Calu3 (cell line): ENCODE data around the gene ELANE. TPM values are rescaled to one million over a fixed set of nuclear protein-coding genes. Genes with fewer than 3 reads are reported as not detected.
"Not testable (repeated sequence)": the region's sequence is repeated elsewhere in the genome, so short reads cannot be mapped to it uniquely, and the experiment has no call there.

Experiments used
- BruUV-seq: library from RNA; stranded (reverse); fragments of 400-500 nt; replicated peaks from 2 replicates; lab custom pipeline; 2021; lab: Mats Ljungman, UMichigan
- CTCF ChIA-PET: fragments of 300-600 bp; sonication (Branson Sonifier 250); formaldehyde crosslinking; loops from one replicate; lab custom pipeline; 2022; ENCODE audit warnings: antibody characterized with exemption; lab: Charles Lee
- DNase-seq: peaks from one replicate; pipeline ENCODE4 v3.0.0; 2022
- H3K27ac Mint-ChIP-seq: one replicate; pipeline ENCODE4 v1.8.0; 2022; ENCODE audit warnings: mixed read lengths; ENCODE audit not compliant: unreplicated experiment
- H3K27me3 Mint-ChIP-seq: one replicate; pipeline ENCODE4 v1.8.0; 2022; ENCODE audit warnings: mixed read lengths; ENCODE audit not compliant: unreplicated experiment
- H3K36me3 Mint-ChIP-seq: one replicate; pipeline ENCODE4 v1.8.0; 2022; ENCODE audit warnings: mild to moderate bottlenecking, moderate library complexity, mixed read lengths; ENCODE audit not compliant: insufficient read depth, unreplicated experiment
- H3K4me1 Mint-ChIP-seq: one replicate; pipeline ENCODE4 v1.8.0; 2022; ENCODE audit warnings: mild to moderate bottlenecking, low read depth, mixed read lengths; ENCODE audit not compliant: unreplicated experiment
- H3K4me3 Mint-ChIP-seq: one replicate; pipeline ENCODE4 v1.8.0; 2022; ENCODE audit warnings: mild to moderate bottlenecking, low read depth, moderate library complexity, mixed read lengths; ENCODE audit not compliant: unreplicated experiment
- H3K9me3 Mint-ChIP-seq: one replicate; pipeline ENCODE4 v1.8.0; 2022; ENCODE audit warnings: low read depth, mixed read lengths; ENCODE audit not compliant: unreplicated experiment
- intact Hi-C: fragments of 100-400 bp; cut with micrococcal nuclease; formaldehyde crosslinking; loops from one replicate; pipeline ENCODE4 v1.10.0; 2022; ENCODE audit not compliant: unreplicated experiment
- total RNA-seq: library from RNA; stranded (reverse); gene quantifications from 2 replicates; pipeline ENCODE4 v1.2.3, GENCODE V29; 2022
- TF ChIP-seq, protein P1 (sequence below): fragments of 200-600 bp; IDR thresholded peaks from one replicate; pipeline ENCODE4 v1.8.0; 2022; ENCODE audit warnings: antibody characterized with exemption; ENCODE audit not compliant: unreplicated experiment

The ELANE gene
- total RNA-seq, 1 experiment from 2014 or later, result not detected

DNA sequence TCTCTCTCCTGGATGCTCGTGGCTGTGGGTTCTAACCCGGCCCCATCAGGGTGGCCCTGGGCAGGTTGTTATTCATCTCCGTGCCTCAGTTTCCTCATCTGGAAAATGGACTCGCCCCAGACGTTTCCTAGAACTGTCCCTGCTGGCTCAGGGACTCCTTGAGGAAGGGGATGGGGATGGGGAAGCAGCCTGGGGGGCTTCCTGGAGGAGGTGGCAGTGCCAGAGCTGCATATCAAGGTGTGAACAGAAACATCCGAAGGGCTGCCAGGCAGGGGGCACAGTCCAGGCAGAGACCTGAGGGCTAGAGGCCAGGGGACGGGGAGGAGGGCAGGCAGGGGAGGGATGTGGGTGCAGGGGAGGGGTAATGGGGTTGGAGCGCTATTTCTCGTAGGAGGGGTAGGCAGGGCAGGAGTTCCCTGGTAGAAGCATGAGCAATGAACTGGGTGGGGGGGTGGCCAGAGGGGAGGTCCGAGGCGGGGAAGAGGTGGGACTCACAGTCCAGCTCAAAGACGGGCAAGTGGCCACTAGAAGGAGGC lies 3.6 kb upstream of the ELANE start:
- no TSS peak for BruUV-seq
- Mint-ChIP-seq H3K4me3 (no peak overlapping the region), H3K27me3 (peaks cover 60% of the 10 kb centered on the region), H3K4me1 (peaks cover 9% of the 10 kb centered on the region), H3K36me3 (no peaks in the 10 kb centered on the region), H3K9me3 (no peaks in the 10 kb centered on the region), H3K27ac (no peak overlapping the region)
- CTCF ChIA-PET, result no interaction called here
- TF ChIP-seq, protein P1, sequence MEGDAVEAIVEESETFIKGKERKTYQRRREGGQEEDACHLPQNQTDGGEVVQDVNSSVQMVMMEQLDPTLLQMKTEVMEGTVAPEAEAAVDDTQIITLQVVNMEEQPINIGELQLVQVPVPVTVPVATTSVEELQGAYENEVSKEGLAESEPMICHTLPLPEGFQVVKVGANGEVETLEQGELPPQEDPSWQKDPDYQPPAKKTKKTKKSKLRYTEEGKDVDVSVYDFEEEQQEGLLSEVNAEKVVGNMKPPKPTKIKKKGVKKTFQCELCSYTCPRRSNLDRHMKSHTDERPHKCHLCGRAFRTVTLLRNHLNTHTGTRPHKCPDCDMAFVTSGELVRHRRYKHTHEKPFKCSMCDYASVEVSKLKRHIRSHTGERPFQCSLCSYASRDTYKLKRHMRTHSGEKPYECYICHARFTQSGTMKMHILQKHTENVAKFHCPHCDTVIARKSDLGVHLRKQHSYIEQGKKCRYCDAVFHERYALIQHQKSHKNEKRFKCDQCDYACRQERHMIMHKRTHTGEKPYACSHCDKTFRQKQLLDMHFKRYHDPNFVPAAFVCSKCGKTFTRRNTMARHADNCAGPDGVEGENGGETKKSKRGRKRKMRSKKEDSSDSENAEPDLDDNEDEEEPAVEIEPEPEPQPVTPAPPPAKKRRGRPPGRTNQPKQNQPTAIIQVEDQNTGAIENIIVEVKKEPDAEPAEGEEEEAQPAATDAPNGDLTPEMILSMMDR, result no peak
- intact Hi-C loops, result no loop called here
- DNase-seq, result no peak

DNA sequence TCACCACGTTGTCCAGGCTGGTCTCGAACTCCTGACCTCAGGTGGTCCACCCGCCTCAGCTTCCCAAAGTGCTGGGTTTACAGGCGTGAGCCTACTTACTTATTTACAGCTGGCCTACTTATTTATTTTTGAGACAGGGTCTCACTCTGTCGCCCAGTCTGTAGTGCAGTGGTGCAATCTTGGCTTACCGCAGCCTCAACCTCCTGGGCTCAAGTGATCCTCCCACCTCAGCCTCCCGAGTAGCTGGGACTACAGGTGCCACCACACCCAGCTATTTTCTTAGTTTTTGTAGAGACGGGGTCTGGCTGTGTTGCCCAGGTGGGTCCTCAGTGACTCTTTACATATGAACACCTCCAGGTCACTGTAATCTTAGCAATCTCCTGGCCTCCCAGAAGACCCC lies 2.9 kb upstream of the ELANE start:
- CTCF ChIA-PET, result interaction anchor here (1.5 kb wide), 1 partner anchor 10 kb away, joined by 4 read pairs; the partner anchor contains the start of gene CFD
- H3K27ac Mint-ChIP-seq, H3K4me1 Mint-ChIP-seq, H3K9me3 Mint-ChIP-seq, BruUV-seq, H3K36me3 Mint-ChIP-seq, DNase-seq, intact Hi-C loops, H3K4me3 Mint-ChIP-seq: not testable (repeated sequence)
- H3K27me3 Mint-ChIP-seq, result peaks cover 56% of the 10 kb centered on the region

DNA sequence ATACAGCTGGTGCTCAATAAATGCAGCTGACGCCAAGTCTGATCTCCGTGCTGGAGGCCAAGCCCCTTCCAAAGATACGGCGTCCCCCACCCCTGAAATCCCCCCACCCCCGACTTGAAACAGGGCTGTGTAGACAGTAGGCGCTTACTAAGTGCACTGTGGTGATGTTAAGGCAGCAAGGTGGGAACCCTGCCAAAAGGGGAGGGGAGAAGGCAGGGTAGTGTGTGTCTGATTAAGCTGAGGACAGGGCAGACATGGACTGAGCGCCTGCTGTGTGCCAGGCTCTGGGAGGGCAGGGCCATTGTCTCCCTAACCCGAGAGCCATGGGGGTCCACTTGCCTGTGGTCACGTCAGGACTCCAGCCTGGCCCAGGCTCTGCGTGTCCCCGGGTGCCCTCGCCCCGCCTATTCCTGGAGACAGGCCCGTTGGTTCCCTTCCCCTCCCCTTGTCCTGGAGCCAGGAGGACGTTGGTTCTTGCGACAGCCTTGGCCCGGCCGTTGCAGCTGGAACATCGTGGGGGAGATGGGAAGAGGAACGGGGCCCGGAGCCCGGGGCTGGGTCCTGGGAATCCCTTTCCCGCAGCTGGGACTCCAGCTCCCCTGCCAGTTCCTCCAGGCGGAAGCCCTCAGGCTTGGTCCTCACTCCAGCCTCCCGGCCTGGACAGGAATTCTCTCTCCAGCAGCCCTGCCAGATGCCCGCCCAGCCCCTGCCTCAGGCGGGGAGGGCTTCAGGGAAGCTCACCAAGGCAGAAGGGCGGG lies 1.7 kb upstream of the ELANE start:
- Mint-ChIP-seq H3K4me3 (no peak overlapping the region), H3K9me3 (no peaks in the 10 kb centered on the region), H3K4me1 (peaks cover 9% of the 10 kb centered on the region), H3K36me3 (no peaks in the 10 kb centered on the region), H3K27me3 (peaks cover 44% of the 10 kb centered on the region), H3K27ac (no peak overlapping the region)
- BruUV-seq, result no TSS peak
- peak; percentile 56 for DNase-seq
- CTCF ChIA-PET, result interaction anchor here (0.6 to 1.5 kb wide), 2 partner anchors 9 to 173 kb away, joined by 3 to 4 read pairs; partner anchors contain the start of gene CFD
- intact Hi-C loops, result no loop called here
- TF ChIP-seq, protein P1, result no peak

DNA sequence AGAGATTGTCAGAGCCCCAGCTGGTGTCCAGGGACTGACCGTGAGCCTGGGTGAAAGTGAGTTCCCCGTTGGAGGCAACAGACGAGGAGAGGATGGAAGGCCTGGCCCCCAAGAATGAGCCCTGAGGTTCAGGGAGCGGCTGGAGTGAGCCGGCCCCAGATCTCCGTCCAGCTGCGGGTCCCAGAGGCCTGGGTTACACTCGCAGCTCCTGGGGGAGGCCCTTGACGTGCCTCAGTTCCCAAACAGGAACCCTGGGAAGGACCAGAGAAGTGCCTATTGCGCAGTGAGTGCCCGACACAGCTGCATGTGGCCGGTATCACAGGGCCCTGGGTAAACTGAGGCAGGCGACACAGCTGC lies 1.1 kb upstream of the ELANE start:
- TF ChIP-seq, protein P1, result no peak
- Mint-ChIP-seq H3K9me3 (no peaks in the 10 kb centered on the region), H3K4me3 (no peak overlapping the region), H3K27me3 (peaks cover 38% of the 10 kb centered on the region), H3K27ac (no peak overlapping the region), H3K4me1 (peaks cover 9% of the 10 kb centered on the region), H3K36me3 (no peaks in the 10 kb centered on the region)
- no peak for DNase-seq
- CTCF ChIA-PET, result interaction anchor here (1.5 kb wide), 1 partner anchor 8 kb away, joined by 4 read pairs; the partner anchor contains the start of gene CFD
- intact Hi-C loops, result no loop called here
- no TSS peak for BruUV-seq
